NK-92 (cell line): ENCODE data around the gene P2RX6.
"Not testable (repeated sequence)": the region's sequence is repeated elsewhere in the genome, so short reads cannot be mapped to it uniquely, and the experiment has no call there.

Experiments used
- DNase-seq: peaks from one replicate; lab custom pipeline; 2025; ENCODE audit not compliant: unreplicated experiment; lab: John Stamatoyannopoulos, UW

Gene P2RX6

GRCh38 chr22:21071796-21072195 lies 56.8 kb downstream of the P2RX6 start:
- DNase-seq = not testable (repeated sequence)

GRCh38 chr22:21073023-21073422 lies 58.1 kb downstream of the P2RX6 start:
- DNase-seq = no peak

- no peak for DNase-seq
Measured at GRCh38 chr22:21073482-21073881, 58.5 kb downstream of the P2RX6 start.

GRCh38 chr22:21074102-21074715 lies 59.2 kb downstream of the P2RX6 start:
- no peak for DNase-seq

- no peak for DNase-seq
Measured at GRCh38 chr22:21075516-21076138, 60.7 kb downstream of the P2RX6 start.

- no peak for DNase-seq
Measured at GRCh38 chr22:21076912-21077625, 62.1 kb downstream of the P2RX6 start.
